Adrenal gland (tissue), 12 donors: ENCODE results near the gene ZNF454. TPM values are rescaled to one million over a fixed set of nuclear protein-coding genes. Genes with fewer than 3 reads are reported as not detected.

ENCODE experiments used
- DNase-seq, 7 donors: peaks; one replicate each; pipeline ENCODE4 v3.0.0-alpha.2; 2019 to 2020
- H3K27ac ChIP-seq, 5 donors: fragments of 200-600 bp; sonication (generic) in 4 of 5; 1 replicate in 3 of 5; 2 replicates in 2 of 5; pipeline versions ENCODE4 v1.5.1 to v1.8.0; 2016 to 2020; ENCODE audit warnings: mild to moderate bottlenecking in 1 of 5
- H3K27me3 ChIP-seq: fragments of 200-600 bp; 2 replicates; pipeline ENCODE4 v1.8.0; 2021
- H3K36me3 ChIP-seq, 2 donors: fragments of 200-600 bp; replicated peaks in 1 of 2; 1 replicate in 1 of 2; 2 replicates in 1 of 2; pipeline versions ENCODE4 v1.5.1 to v1.8.0; 2018 to 2022
- H3K4me1 ChIP-seq, 2 donors: fragments of 200-600 bp; replicated peaks in 1 of 2; 1 replicate in 1 of 2; 2 replicates in 1 of 2; pipeline versions ENCODE4 v1.5.1 to v1.8.0; 2018 to 2021
- H3K4me3 ChIP-seq, 4 donors: fragments of 200-600 bp; sonication (generic) in 3 of 4; one replicate each; pipeline ENCODE4 v1.5.1; 2016 to 2018
- H3K9me3 ChIP-seq, 3 donors: fragments of 200-600 bp; sonication (generic) in 1 of 3; replicated peaks in 1 of 3; 1 replicate in 2 of 3; 2 replicates in 1 of 3; pipeline versions ENCODE4 v1.5.1 to v1.8.0; 2016 to 2021
- POLR2A ChIP-seq, 2 donors: fragments of 450-650 bp; IDR thresholded peaks; one replicate each; pipeline ENCODE4 v1.6.1; 2017; ENCODE audit warnings: antibody characterized with exemption in 2 of 2, mild to moderate bottlenecking in 2 of 2, moderate library complexity in 1 of 2
- WGBS, 4 donors: extraction: QIAGEN DNeasy Blood & Tissue Kit in 2 of 4; methylation state at CpG; one replicate each; pipeline versions ENCODE4 v1.1.5 to v1.1.7; 2013 to 2017; 5-methylcytosine and 5-hydroxymethylcytosine counted together
- intact Hi-C, 2 donors: fragments of 100-400 bp; cut with DNase I; formaldehyde crosslinking; loops; one replicate each; pipeline versions ENCODE4 v1.14.1 to v1.15.0; 2022 to 2023
- polyA plus RNA-seq, 3 donors: library from polyadenylated mRNA; stranded (reverse); fragments of 200-250 nt in 2 of 3; fragments of 350-450 nt in 1 of 3; fragmentation: Illumina TruSeq in 1 of 3; extraction: RNeasy Lipid Tissue Mini Kit (QIAGEN cat#74804) in 1 of 3; gene quantifications; one replicate each; pipeline ENCODE4 v1.2.3, GENCODE V29; 2013 to 2014
- total RNA-seq, 9 donors: library from RNA; depleted of rRNA in 4 of 9; stranded (reverse); fragments of >200 nt in 4 of 9; fragments of 120-200 nt in 1 of 9; fragmentation: NEBNext Ultra II Directional in 1 of 9; extraction: Animal tissue kit (Norgen Biotek cat#: 25700) in 1 of 9; gene quantifications; one replicate each; pipeline versions ENCODE4 v1.1.0 to v1.2.4, GENCODE V29; 2013 to 2023
- TF ChIP-seq, protein P1 (sequence below), 6 experiments: fragments of 450-650 bp in 4 of 6; fragments of 200-600 bp in 2 of 6; sonication (generic) in 1 of 6; IDR thresholded peaks; 1 replicate in 5 of 6; 2 replicates in 1 of 6; pipeline versions ENCODE4 v1.5.1 to v1.8.0; 2016 to 2021; ENCODE audit warnings: antibody characterized with exemption in 6 of 6, mild to moderate bottlenecking in 2 of 6, moderate library complexity in 1 of 6
- donor health status: healthy with polysubstance abuse.
- donor health status: Bipolar disorder and iron deficiency.
- donor health status: DM: yes; HTN: yes; CAD: no.
- donor health status: DM: no; HTN: no; CAD: no.
- donor health status: DM: no; HTN: no; CAD: no.
- donor health status: DM: yes; HTN: yes; CAD: no.

Gene ZNF454
- total and polyA plus RNA-seq, 12 donors: 0.54 to 2.2 (median 1.2) TPM

GRCh38 chr5:178994580-178995340 lies 53.8 kb downstream of the ZNF454 start, which contains the start of gene GRM6:
TSS of gene GRM6 (minus strand) at chr5:178995320. CDS start at chr5:178994944, 376 bp downstream.
- Histone ChIP-seq H3K36me3 (no peaks in the 10 kb centered on the region), H3K4me1 (no peaks in the 10 kb centered on the region), H3K27ac (no peak within 1 kb of the TSS), H3K4me3 (no peak within 1 kb of the TSS), H3K27me3 (peaks cover 10% of the 10 kb centered on the region), H3K9me3 (no peaks in the 10 kb centered on the region)
- 1 to 3% (median 2%) methylated on average over 39 to 97 of the region's 97 CpGs; no CpG with 5 or more reads in 1 of the 4 donors for WGBS, 4 donors
- no peak for TF ChIP-seq POLR2A (IDR thresholded peaks at IDR 0.05)
- TF ChIP-seq, protein P1, sequence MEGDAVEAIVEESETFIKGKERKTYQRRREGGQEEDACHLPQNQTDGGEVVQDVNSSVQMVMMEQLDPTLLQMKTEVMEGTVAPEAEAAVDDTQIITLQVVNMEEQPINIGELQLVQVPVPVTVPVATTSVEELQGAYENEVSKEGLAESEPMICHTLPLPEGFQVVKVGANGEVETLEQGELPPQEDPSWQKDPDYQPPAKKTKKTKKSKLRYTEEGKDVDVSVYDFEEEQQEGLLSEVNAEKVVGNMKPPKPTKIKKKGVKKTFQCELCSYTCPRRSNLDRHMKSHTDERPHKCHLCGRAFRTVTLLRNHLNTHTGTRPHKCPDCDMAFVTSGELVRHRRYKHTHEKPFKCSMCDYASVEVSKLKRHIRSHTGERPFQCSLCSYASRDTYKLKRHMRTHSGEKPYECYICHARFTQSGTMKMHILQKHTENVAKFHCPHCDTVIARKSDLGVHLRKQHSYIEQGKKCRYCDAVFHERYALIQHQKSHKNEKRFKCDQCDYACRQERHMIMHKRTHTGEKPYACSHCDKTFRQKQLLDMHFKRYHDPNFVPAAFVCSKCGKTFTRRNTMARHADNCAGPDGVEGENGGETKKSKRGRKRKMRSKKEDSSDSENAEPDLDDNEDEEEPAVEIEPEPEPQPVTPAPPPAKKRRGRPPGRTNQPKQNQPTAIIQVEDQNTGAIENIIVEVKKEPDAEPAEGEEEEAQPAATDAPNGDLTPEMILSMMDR (IDR thresholded peaks at IDR 0.05): no peak
- DNase-seq: peak in 1 of 7 donors; percentile 21
- intact Hi-C loops: no loop called here

DNA sequence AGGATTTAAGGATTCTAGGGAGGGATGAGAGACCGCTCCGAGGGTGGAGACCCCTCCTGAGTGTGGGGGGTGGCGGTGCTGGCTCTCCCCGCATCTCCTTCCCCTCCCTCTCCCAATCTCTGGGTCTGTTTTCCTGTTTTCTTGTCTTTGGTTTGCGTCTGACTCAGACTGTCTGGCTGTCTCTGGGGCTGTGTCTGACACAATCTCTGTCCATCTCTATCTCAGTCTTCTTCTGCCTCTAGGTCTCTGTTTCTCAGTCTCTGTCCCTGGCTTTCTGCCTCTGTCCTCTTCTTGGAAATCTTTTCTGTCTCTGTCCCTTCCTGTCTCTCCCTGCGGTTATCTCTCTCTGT lies 54.3 kb downstream of the ZNF454 start:
- Histone ChIP-seq H3K27ac (no peak overlapping the region), H3K36me3 (no peaks in the 10 kb centered on the region), H3K4me1 (no peaks in the 10 kb centered on the region), H3K9me3 (no peaks in the 10 kb centered on the region), H3K4me3 (no peak overlapping the region), H3K27me3 (peaks cover 10% of the 10 kb centered on the region)
- intact Hi-C loops: no loop called here
- TF ChIP-seq POLR2A (IDR thresholded peaks at IDR 0.05): no peak
- TF ChIP-seq, protein P1 (IDR thresholded peaks at IDR 0.05): no peak
- no peak for DNase-seq
- WGBS, 4 donors: 8 to 11% (median 10%) methylated on average over 4 to 6 of the region's 6 CpGs

- Histone ChIP-seq H3K4me3 (no peak overlapping the region), H3K9me3 (no peaks in the 10 kb centered on the region), H3K36me3 (no peaks in the 10 kb centered on the region), H3K27me3 (peaks cover 10% of the 10 kb centered on the region), H3K27ac (no peak overlapping the region), H3K4me1 (no peaks in the 10 kb centered on the region)
- WGBS, 4 donors: 61 to 76% (median 71%) methylated on average over 3 to 11 of the region's 11 CpGs
- no peak for DNase-seq
- no peak for TF ChIP-seq POLR2A (IDR thresholded peaks at IDR 0.05)
- TF ChIP-seq, protein P1 (IDR thresholded peaks at IDR 0.05): no peak
- intact Hi-C loops: no loop called here
Observed at GRCh38 chr5:178996156-178996555, 55.2 kb downstream of the ZNF454 start.

DNA sequence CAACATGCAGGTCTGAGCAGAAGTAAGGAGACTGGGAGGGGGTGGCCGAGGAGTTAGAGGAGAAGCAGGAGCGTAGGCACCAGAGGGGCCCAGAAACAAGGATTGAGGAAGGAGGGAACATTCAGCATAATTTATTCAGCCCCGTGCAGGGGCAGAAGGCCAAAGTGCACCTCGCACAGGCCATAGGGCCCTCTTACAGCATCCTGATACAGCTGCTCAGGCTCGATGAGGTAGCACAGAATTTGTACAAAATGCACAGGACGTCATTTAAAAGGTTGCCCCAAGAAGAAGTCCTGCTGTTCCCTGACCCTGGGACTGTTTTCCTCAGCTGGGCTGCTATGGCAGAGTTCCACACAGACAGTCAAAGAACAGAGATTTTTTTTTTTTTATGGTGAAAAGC lies 56.2 kb downstream of the ZNF454 start:
- H3K27ac ChIP-seq: no peak overlapping the region
- H3K9me3 ChIP-seq: no peaks in the 10 kb centered on the region
- no peaks in the 10 kb centered on the region for H3K4me1 ChIP-seq
- intact Hi-C loops: no loop called here
- 57 to 62% (median 60%) methylated on average over 6 of the region's 6 CpGs for WGBS, 4 donors
- H3K4me3 ChIP-seq: no peak overlapping the region
- H3K27me3 ChIP-seq: peaks cover 10% of the 10 kb centered on the region
- TF ChIP-seq POLR2A (IDR thresholded peaks at IDR 0.05): no peak
- TF ChIP-seq, protein P1 (IDR thresholded peaks at IDR 0.05): no peak
- H3K36me3 ChIP-seq: no peaks in the 10 kb centered on the region
- no peak for DNase-seq
